ENCODE results near the gene PRDM10. TPM values are rescaled to one million over a fixed set of nuclear protein-coding genes. Genes with fewer than 3 reads are reported as not detected.
"Not testable (repeated sequence)": the region's sequence is repeated elsewhere in the genome, so short reads cannot be mapped to it uniquely, and the experiment has no call there.

PRDM10 gene
- total RNA-seq, 1 experiment from 2014 or later: 7.2 TPM

GRCh38 chr11:129974672-129975071, 28.0 kb downstream of the PRDM10 start:
- DNase-seq (ENCODE audit: low read depth): no peak

DNA sequence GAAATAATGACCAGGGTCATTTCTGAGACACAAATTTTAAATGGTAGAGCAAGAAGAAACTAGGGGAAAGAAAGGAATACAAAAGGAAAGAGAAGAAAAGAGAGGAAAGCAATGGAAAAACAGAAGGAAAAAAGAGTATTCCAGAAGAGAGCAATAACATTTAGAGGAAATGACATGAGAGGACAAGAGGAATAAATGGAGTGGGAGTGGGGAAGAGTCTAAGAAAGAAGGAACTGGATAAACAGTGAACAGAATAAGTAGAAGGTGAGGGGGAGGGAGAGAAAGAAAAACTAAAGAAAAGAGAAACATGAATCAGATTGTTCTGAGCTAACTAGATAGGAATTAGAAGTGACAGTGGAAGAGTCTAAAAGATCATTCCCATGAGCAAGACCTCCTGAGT, 28.4 kb downstream of the PRDM10 start:
- DNase-seq (ENCODE audit: low read depth): no peak

- no peak for DNase-seq (ENCODE audit: low read depth)
Measured at GRCh38 chr11:129973809-129974208, 28.8 kb downstream of the PRDM10 start.

DNA sequence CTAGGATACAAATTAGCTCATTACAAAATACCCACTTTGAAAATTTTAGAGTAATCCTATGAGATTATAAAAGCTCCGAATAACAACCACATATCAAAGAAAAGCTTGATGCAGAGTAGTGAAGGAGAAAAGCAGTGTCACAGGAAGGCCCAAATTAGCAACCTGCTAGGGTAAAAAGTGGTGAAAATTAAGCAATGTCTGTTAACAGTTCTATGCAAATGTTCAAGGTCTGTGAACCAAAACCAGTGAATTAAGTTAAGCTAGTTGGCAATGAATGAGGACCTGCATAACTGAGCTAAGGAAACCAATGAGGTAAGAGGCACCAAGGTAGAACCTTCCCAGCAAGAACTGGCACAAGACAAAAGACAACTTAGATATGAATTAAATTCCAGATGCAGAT, 29.6 kb downstream of the PRDM10 start:
- no peak for DNase-seq (ENCODE audit: low read depth)

GRCh38 chr11:129972611-129973010, 30.0 kb downstream of the PRDM10 start:
- DNase-seq (ENCODE audit: low read depth): no peak

DNA sequence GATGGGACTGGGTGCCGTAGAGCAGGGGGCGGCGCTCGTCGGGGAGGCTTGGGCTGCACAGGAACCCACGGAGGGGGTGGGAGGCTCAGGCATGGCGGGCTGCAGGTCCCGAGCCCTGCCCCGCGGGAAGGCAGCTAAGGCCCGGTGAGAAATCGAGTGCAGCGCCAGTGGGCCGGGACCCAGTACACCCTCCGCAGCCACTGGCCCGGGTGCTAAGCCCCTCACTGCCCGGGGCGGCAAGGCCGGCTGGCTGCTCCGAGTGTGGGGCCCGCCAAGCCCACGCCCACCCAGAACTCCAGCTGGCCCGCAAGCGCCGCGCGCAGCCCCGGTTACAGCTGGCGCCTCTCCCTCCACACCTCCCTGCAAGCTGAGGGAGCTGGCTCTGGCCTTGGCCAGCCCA, 30.8 kb downstream of the PRDM10 start:
- not testable (repeated sequence) for DNase-seq (ENCODE audit: low read depth)

DNA sequence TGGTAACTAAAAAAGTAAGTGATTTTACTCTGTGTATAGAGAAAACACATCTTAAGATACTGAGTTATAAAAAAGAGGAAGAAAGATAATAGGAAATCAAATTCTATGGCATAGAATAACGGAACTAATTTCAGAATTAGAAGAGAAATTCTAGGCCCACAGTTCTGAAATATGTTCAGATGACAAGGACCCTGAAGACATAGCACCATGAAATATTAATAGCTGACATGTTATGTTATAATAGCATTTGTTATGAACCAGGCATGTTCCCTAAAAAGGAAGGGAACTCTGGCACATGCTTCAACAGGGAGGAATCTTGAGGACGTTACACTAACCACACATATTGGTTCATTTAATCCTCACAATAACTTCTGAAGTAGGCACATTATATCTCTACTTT, 32.7 kb downstream of the PRDM10 start:
- DNase-seq (ENCODE audit: low read depth): no peak

- DNase-seq (ENCODE audit: low read depth): no peak
Measured at GRCh38 chr11:129968591-129969419, 33.8 kb downstream of the PRDM10 start.

GRCh38 chr11:129967996-129968395, 34.6 kb downstream of the PRDM10 start:
- no peak for DNase-seq (ENCODE audit: low read depth)

GRCh38 chr11:129965248-129965647, 37.4 kb downstream of the PRDM10 start:
- DNase-seq (ENCODE audit: low read depth): no peak

GRCh38 chr11:129960216-129961214, 42.1 kb downstream of the PRDM10 start:
- peak; percentile 90 for DNase-seq (ENCODE audit: low read depth)

GRCh38 chr11:129959687-129960086, 42.9 kb downstream of the PRDM10 start:
- DNase-seq (ENCODE audit: low read depth): no peak

DNA sequence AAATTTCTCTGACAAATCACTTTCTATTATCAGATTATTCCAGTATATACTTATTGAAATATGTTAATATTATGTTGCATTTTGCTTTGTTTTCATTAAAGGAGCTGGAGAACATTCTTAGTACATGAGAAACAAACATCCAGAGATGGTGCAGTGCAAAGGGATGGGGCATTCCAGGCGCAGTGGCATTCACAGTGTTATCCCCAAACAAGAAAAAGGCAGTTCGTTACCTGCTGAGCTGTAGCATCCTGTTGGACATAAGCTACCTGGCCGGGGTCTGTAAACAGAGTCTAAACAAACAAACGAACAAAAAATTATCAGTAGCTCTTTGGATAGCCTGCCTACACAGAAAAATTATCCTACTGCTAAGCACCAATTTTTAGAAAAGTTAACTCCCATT, 47.4 kb downstream of the PRDM10 start:
- DNase-seq (ENCODE audit: low read depth): no peak

GRCh38 chr11:129954703-129955102, 47.9 kb downstream of the PRDM10 start:
- DNase-seq (ENCODE audit: low read depth): not testable (repeated sequence)

DNA sequence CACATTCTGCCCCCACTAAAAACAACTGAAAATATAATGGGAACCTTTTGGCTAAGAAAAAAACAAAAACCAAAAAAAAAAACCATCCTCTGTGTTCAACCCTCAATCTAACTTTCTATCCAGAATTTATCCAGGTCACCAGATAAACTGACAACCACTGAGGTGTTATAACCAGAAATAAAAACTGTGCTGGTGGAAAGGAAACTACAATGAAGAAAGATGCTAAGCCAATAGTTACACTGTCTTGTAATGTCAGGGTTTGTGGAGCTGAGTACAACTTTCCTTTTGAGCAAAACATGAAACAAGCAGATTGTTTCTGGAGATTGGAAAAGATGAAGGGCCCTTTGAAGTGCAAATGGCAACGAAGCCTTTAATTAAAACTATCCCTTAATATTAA, 50.8 kb downstream of the PRDM10 start:
- no peak for DNase-seq (ENCODE audit: low read depth)

DNA sequence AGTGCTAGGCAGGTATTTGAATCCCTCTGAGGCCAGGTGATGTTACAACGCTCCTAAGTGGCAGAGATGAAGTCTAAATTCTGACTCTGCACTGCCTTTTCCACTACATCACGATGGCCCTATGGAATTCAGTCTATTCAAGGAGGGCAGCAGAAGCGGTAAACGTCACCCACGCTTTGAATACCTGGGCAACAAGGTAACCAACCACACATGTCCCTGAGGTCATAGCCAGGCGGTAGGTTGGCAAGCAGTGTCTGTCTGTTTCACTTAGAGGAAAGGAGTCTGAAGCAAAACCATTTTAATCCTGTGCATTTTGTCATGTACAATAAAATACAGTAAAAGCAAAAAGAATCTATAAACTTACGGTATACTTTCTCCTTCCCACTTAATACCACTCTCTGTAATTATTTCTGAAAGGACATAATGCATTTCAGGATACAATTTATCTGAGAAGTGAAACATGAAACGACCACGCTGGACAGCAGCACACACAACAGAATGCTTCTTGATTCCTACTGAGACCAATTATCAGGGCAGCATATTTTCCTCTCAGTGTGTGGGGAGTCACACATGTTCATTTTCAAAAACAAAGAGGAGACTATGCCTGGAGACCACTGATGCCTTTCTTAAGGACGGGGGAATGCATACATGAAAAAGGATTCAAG, 51.3 kb downstream of the PRDM10 start:
- DNase-seq (ENCODE audit: low read depth): no peak

DNA sequence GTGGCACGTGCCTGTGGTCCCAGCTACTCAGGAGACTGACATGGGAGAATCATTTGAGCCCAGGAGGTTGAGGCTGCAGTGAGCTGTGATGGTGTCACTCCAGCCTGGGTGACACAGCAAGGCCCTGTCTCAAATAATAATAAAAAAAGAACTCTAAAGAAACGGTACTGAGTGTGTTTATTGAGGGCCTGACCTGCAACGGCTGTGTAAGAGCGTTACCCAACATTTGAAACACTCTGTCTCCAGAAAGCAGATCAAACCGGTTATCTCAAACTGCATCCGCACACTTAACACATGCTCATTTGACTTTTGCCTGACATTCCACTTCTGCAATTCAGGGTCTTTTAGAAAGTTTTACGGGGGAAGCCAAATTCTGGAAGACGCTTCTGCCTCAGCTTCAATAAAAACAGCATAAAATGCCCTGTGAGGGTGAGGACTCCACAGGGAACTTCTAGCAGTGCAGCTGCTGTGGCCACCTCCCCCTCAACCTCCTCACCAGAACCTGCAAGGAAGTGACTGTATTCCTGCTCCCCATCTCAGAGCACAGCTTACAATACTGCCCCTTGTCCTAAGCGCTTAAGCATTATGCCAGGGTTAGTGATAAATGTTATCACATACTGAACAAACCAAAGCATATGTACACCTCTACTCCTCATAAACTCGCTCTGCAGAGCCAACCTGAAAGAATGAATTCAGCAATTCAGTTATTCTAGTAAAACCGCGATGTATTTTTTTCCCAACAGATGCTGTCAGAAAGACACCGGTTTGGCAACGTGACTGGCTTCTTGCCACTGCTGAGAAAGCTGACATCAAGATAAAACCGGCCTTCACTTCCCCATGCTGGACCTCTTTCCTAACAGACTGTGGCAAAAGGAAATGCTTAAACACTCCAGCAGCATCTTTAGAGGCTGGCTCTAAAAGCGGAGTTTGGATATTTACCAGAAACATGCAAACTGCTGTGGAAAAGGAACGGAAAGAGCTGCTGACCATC, 52.2 kb downstream of the PRDM10 start:
- DNase-seq (ENCODE audit: low read depth): no peak

DNA sequence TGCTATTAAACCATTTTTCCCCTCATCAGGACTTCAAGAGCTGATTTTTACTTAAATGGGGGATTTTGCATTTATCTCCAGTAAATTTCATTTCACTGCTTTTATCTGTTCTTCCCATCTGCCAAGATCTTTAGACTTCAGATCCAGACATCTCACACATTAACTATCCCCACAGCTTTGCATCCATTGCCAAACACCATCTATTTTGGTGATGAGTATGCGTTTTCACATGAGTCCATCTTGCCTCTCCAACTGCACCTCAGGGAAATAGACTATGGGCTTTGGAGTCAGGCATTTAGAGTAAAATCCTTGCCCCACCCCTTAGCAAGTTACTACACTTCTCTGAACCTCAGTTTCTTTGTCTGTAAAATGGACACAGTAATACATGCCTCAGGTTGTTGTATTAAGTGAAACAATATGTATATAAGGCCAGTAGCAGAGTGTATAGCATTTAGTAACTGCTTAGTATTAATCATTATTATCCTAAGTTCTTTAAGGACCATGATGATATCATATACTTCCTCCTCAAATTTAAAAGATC, 53.6 kb downstream of the PRDM10 start:
- DNase-seq (ENCODE audit: low read depth): no peak

DNA sequence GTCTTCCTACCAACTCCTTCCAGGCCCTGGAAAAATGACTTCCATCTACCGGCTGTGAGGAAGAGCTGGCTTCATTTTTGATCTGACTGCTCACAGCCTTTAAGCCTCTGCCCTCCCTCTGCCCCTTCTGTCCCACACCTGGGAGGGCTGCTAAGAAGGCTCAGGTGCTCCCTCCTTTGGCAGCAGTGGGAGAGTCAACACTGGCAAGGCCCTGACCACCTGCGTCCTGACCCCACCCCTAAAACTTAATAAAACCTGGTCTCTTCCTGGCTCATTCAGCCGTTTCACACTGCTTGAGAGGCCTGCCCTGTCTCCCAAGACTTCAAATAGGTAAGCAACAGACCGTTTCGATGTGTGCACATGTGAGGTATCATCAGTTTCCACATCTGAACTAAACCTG, 55.2 kb downstream of the PRDM10 start:
- DNase-seq (ENCODE audit: low read depth): no peak

GRCh38 chr11:129946965-129947364, 55.7 kb downstream of the PRDM10 start:
- DNase-seq (ENCODE audit: low read depth): no peak
